ENCODE data around the gene PIGS. TPM values are rescaled to one million over a fixed set of nuclear protein-coding genes. Genes with fewer than 3 reads are reported as not detected.

The PIGS gene
- total RNA-seq, 1 donor from 2014 or later: 15.2 TPM

DNA sequence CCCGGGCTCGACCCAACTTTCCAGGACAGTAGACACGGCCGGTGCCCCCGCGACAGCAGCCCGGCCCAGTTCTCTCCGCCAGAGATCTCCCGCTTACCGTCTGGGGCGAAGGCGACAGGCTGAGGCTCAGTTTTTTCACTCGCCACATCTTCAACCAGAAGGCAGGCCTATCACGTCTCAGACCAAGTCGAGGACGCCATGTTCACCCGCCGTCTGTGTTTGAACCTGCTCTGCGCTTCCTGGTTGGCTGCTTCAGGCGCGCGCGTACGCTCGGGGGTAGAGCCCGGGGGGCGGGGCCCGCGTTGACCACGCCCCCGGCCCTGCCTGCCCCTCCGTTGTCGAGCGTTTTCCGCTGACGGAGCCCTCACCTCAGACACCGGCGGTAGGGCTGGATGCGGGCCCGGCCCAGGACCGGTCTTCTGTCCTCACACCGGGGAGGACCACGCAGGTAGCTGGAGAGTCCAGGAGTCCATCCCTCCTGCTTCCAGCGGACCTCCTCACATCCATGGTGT lies 27.5 kb upstream of the PIGS start, which contains the start of gene SPAG5:
TSS of gene SPAG5 (minus strand) at position 227 of the 512 bp plus-strand sequence. CDS start at position 148, 79 bp downstream.
- TF ChIP-seq, protein P1, sequence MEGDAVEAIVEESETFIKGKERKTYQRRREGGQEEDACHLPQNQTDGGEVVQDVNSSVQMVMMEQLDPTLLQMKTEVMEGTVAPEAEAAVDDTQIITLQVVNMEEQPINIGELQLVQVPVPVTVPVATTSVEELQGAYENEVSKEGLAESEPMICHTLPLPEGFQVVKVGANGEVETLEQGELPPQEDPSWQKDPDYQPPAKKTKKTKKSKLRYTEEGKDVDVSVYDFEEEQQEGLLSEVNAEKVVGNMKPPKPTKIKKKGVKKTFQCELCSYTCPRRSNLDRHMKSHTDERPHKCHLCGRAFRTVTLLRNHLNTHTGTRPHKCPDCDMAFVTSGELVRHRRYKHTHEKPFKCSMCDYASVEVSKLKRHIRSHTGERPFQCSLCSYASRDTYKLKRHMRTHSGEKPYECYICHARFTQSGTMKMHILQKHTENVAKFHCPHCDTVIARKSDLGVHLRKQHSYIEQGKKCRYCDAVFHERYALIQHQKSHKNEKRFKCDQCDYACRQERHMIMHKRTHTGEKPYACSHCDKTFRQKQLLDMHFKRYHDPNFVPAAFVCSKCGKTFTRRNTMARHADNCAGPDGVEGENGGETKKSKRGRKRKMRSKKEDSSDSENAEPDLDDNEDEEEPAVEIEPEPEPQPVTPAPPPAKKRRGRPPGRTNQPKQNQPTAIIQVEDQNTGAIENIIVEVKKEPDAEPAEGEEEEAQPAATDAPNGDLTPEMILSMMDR (IDR thresholded peaks at IDR 0.05): no peak
- TF ChIP-seq EZH2 (IDR thresholded peaks at IDR 0.05) (no peak), EZH2phosphoT487 (IDR thresholded peaks at IDR 0.05) (no peak)
- Histone ChIP-seq H3F3A (ENCODE audit: low read depth) (peaks cover 29% of the 10 kb centered on the region), H3K4me2 (peak within 1 kb of the TSS; percentile 99), H2AFZ (replicated peaks) (peak within 1 kb of the TSS; percentile 86), H3K79me2 (ENCODE audit: low read depth) (peaks cover 49% of the 10 kb centered on the region), H3K36me3 (peaks cover 21% of the 10 kb centered on the region), H3K4me3 (peak within 1 kb of the TSS; percentile 99), H3K4me1 (peaks cover 20% of the 10 kb centered on the region), H4K20me1 (ENCODE audit: low read depth) (peaks cover 18% of the 10 kb centered on the region), H3K27me3 (peaks cover 11% of the 10 kb centered on the region), H3K9me3 (ENCODE audit: low read depth) (no peaks in the 10 kb centered on the region), H3K9ac (peak within 1 kb of the TSS; percentile 79), H3K27ac (no peak within 1 kb of the TSS)
- Mint-ChIP-seq H3K9me3 (no peaks in the 10 kb centered on the region), H3K27me3 (ENCODE audit: insufficient read depth, low read depth) (peaks cover 3% of the 10 kb centered on the region), H3K4me1 (peaks cover 32% of the 10 kb centered on the region), H3K36me3 (peaks cover 11% of the 10 kb centered on the region), H3K27ac (peak within 1 kb of the TSS; percentile 99), H3K4me3 (peak within 1 kb of the TSS; percentile 98)
- peak; percentile 97 for DNase-seq (ENCODE audit: low spot score)

- Mint-ChIP-seq H3K4me3 (peak overlapping the region; percentile 98), H3K4me1 (peaks cover 28% of the 10 kb centered on the region), H3K27ac (peak overlapping the region; percentile 99), H3K27me3 (ENCODE audit: insufficient read depth, low read depth) (peaks cover under 1% of the 10 kb centered on the region), H3K36me3 (peaks cover 9% of the 10 kb centered on the region), H3K9me3 (no peaks in the 10 kb centered on the region)
- Histone ChIP-seq H3F3A (ENCODE audit: low read depth) (peaks cover 29% of the 10 kb centered on the region), H3K9me3 (ENCODE audit: low read depth) (no peaks in the 10 kb centered on the region), H3K27ac (no peak overlapping the region), H3K9ac (peak overlapping the region; percentile 79), H3K36me3 (peaks cover 21% of the 10 kb centered on the region), H4K20me1 (ENCODE audit: low read depth) (peaks cover 22% of the 10 kb centered on the region), H3K4me3 (peak overlapping the region; percentile 99), H3K4me1 (peaks cover 20% of the 10 kb centered on the region), H2AFZ (replicated peaks) (peak overlapping the region; percentile 86), H3K27me3 (peaks cover 11% of the 10 kb centered on the region), H3K4me2 (peak overlapping the region; percentile 99), H3K79me2 (ENCODE audit: low read depth) (peaks cover 54% of the 10 kb centered on the region)
- TF ChIP-seq EZH2phosphoT487 (IDR thresholded peaks at IDR 0.05) (no peak), EZH2 (IDR thresholded peaks at IDR 0.05) (no peak)
- TF ChIP-seq, protein P1 (IDR thresholded peaks at IDR 0.05): no peak
- no peak for DNase-seq (ENCODE audit: low spot score)
Measured at GRCh38 chr17:28598389-28598788, 27.1 kb upstream of the PIGS start.

GRCh38 chr17:28597606-28598383 lies 26.5 kb upstream of the PIGS start:
- Histone ChIP-seq H4K20me1 (ENCODE audit: low read depth) (peaks cover 28% of the 10 kb centered on the region), H3K4me1 (peaks cover 15% of the 10 kb centered on the region), H3K79me2 (ENCODE audit: low read depth) (peaks cover 60% of the 10 kb centered on the region), H3K27me3 (peaks cover 11% of the 10 kb centered on the region), H3K36me3 (peaks cover 21% of the 10 kb centered on the region), H3K9ac (peak overlapping the region; percentile 79), H3K4me3 (peak overlapping the region; percentile 99), H2AFZ (replicated peaks) (no peak overlapping the region), H3F3A (ENCODE audit: low read depth) (peaks cover 23% of the 10 kb centered on the region), H3K9me3 (ENCODE audit: low read depth) (no peaks in the 10 kb centered on the region), H3K27ac (no peak overlapping the region), H3K4me2 (peak overlapping the region; percentile 99)
- Mint-ChIP-seq H3K9me3 (no peaks in the 10 kb centered on the region), H3K4me3 (peak overlapping the region; percentile 98), H3K4me1 (peaks cover 23% of the 10 kb centered on the region), H3K27ac (peak overlapping the region; percentile 99), H3K36me3 (peaks cover 15% of the 10 kb centered on the region), H3K27me3 (ENCODE audit: insufficient read depth, low read depth) (no peaks in the 10 kb centered on the region)
- TF ChIP-seq, protein P1 (IDR thresholded peaks at IDR 0.05): no peak
- TF ChIP-seq EZH2phosphoT487 (IDR thresholded peaks at IDR 0.05) (no peak), EZH2 (IDR thresholded peaks at IDR 0.05) (no peak)
- no peak for DNase-seq (ENCODE audit: low spot score)
